ENCODE results near the gene YRDC.

GRCh38 chr1:37817481-37817880, 9.5 kb upstream of the YRDC start:
- no peak for TF ChIP-seq EZH2 (IDR thresholded peaks at IDR 0.05; ENCODE audit: insufficient read depth, poor library complexity, severe bottlenecking)
- TF ChIP-seq EZH2phosphoT487 (IDR thresholded peaks at IDR 0.05; ENCODE audit: insufficient read depth, low read depth): no peak

All from GM23248 (cell line).